ENCODE data around the gene GARIN3. TPM values are rescaled to one million over a fixed set of nuclear protein-coding genes. Genes with fewer than 3 reads are reported as not detected.
A peak's percentile ranks its signal among the peaks of the same experiment; 100 is the strongest.
"Not testable (repeated sequence)": the region's sequence is repeated elsewhere in the genome, so short reads cannot be mapped to it uniquely, and the experiment has no call there.

Gene GARIN3
- total RNA-seq, 1 experiment from 2014 or later = not detected

GRCh38 chr5:157185122-157185521 lies 19.1 kb upstream of the GARIN3 start:
- DNase-seq (ENCODE audit: low read depth) = not testable (repeated sequence)

- DNase-seq (ENCODE audit: low read depth) = no peak
Measured at GRCh38 chr5:157184117-157184670, 18.1 kb upstream of the GARIN3 start.

- no peak for DNase-seq (ENCODE audit: low read depth)
Measured at GRCh38 chr5:157182143-157182757, 16.2 kb upstream of the GARIN3 start.

GRCh38 chr5:157180374-157181264 lies 14.6 kb upstream of the GARIN3 start, which contains the start of gene ITK:
Gene ITK, plus strand, starts transcription at chr5:157180840. Its CDS starts 138 bp downstream, at chr5:157180978.
- DNase-seq (ENCODE audit: low read depth) = no peak

- DNase-seq (ENCODE audit: low read depth) = no peak
Measured at GRCh38 chr5:157178966-157179365, 12.9 kb upstream of the GARIN3 start.

GRCh38 chr5:157177953-157178352 lies 11.9 kb upstream of the GARIN3 start:
- DNase-seq (ENCODE audit: low read depth) = no peak

- DNase-seq (ENCODE audit: low read depth) = no peak
Measured at GRCh38 chr5:157175071-157175612, 9.1 kb upstream of the GARIN3 start.

GRCh38 chr5:157172403-157172802 lies 6.3 kb upstream of the GARIN3 start:
- DNase-seq (ENCODE audit: low read depth) = no peak

- no peak for DNase-seq (ENCODE audit: low read depth)
Measured at GRCh38 chr5:157168286-157168685, 2.2 kb upstream of the GARIN3 start.

GRCh38 chr5:157167214-157167621 lies 1.2 kb upstream of the GARIN3 start:
- peak; percentile 75 for DNase-seq (ENCODE audit: low read depth)

- no peak for DNase-seq (ENCODE audit: low read depth)
Measured at GRCh38 chr5:157165668-157166067, 396 bp downstream of the GARIN3 start.

GRCh38 chr5:157165261-157165660 lies 803 bp downstream of the GARIN3 start:
- DNase-seq (ENCODE audit: low read depth) = no peak

GRCh38 chr5:157164521-157164920 lies 1.5 kb downstream of the GARIN3 start:
- no peak for DNase-seq (ENCODE audit: low read depth)

GRCh38 chr5:157162919-157163510 lies 3.0 kb downstream of the GARIN3 start:
- no peak for DNase-seq (ENCODE audit: low read depth)

- DNase-seq (ENCODE audit: low read depth) = no peak
Measured at GRCh38 chr5:157161996-157162395, 4.1 kb downstream of the GARIN3 start.

GRCh38 chr5:157160001-157160400 lies 6.1 kb downstream of the GARIN3 start:
- no peak for DNase-seq (ENCODE audit: low read depth)

GRCh38 chr5:157159209-157159751 lies 6.8 kb downstream of the GARIN3 start:
- DNase-seq (ENCODE audit: low read depth) = no peak

GRCh38 chr5:157157293-157157891 lies 8.7 kb downstream of the GARIN3 start:
- DNase-seq (ENCODE audit: low read depth) = no peak

- DNase-seq (ENCODE audit: low read depth) = no peak
Measured at GRCh38 chr5:157155297-157155696, 10.8 kb downstream of the GARIN3 start.

- DNase-seq (ENCODE audit: low read depth) = no peak
Measured at GRCh38 chr5:157150995-157151394, 15.1 kb downstream of the GARIN3 start.

Data from LHCN-M2 (cell line).